Stomach (tissue), 4 donors: ENCODE data around the gene PGM2.

Source experiments
- EP300 ChIP-seq: sonication (generic); formaldehyde crosslinking; IDR thresholded peaks from one replicate; pipeline ENCODE4 v1.6.1; 2017; ENCODE audit warnings: antibody characterized with exemption
- POLR2A ChIP-seq, 4 donors: fragments of 450-650 bp; IDR thresholded peaks; one replicate each; pipeline ENCODE4 v1.6.1; 2016; ENCODE audit warnings: antibody characterized with exemption in 4 of 4, control low read depth in 2 of 4, mild to moderate bottlenecking in 1 of 4, moderate library complexity in 1 of 4
- TF ChIP-seq, protein P1 (sequence below), 7 experiments: fragments of 450-650 bp in 4 of 7; fragments of 200-600 bp in 3 of 7; sonication (generic) in 3 of 7; IDR thresholded peaks; one replicate each; pipeline ENCODE4 v1.5.1; 2016 to 2019; ENCODE audit warnings: antibody characterized with exemption in 7 of 7, control low read depth in 2 of 7, mild to moderate bottlenecking in 1 of 7

GRCh38 chr4:37910091-37910486, 83.6 kb downstream of the PGM2 start:
- TF ChIP-seq, protein P1, sequence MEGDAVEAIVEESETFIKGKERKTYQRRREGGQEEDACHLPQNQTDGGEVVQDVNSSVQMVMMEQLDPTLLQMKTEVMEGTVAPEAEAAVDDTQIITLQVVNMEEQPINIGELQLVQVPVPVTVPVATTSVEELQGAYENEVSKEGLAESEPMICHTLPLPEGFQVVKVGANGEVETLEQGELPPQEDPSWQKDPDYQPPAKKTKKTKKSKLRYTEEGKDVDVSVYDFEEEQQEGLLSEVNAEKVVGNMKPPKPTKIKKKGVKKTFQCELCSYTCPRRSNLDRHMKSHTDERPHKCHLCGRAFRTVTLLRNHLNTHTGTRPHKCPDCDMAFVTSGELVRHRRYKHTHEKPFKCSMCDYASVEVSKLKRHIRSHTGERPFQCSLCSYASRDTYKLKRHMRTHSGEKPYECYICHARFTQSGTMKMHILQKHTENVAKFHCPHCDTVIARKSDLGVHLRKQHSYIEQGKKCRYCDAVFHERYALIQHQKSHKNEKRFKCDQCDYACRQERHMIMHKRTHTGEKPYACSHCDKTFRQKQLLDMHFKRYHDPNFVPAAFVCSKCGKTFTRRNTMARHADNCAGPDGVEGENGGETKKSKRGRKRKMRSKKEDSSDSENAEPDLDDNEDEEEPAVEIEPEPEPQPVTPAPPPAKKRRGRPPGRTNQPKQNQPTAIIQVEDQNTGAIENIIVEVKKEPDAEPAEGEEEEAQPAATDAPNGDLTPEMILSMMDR (IDR thresholded peaks at IDR 0.05) = no peak
- TF ChIP-seq POLR2A (IDR thresholded peaks at IDR 0.05) = no peak
- TF ChIP-seq EP300 = no peak
